GM12892 (cell line): Measurements from ENCODE around the gene XYLT1.

ENCODE experiments used
- DNase-seq: peaks from one replicate; pipeline ENCODE4 v3.0.0; 2011; ENCODE audit not compliant: insufficient read length
- FAIRE-seq: peaks from 2 replicates; lab custom pipeline; 2011; peaks lifted over from hg19 to GRCh38; lab: Jason Lieb, UNC
- POLR2A ChIP-seq: IDR thresholded peaks from 2 replicates; pipeline ENCODE4 v1.6.1; 2011; ENCODE audit warnings: low read depth, low read length, control low read depth
- POLR2AphosphoS5 ChIP-seq: IDR thresholded peaks from 2 replicates; pipeline ENCODE4 v1.6.1; 2011; ENCODE audit warnings: low read depth, low read length, control low read depth
- TAF1 ChIP-seq: IDR thresholded peaks from 2 replicates; pipeline ENCODE4 v1.6.1; 2011; ENCODE audit warnings: low read depth, mild to moderate bottlenecking, control low read depth, low read length, borderline replicate concordance

XYLT1 gene

GRCh38 chr16:17329391-17329790 is 141.4 kb downstream of the XYLT1 start:
- TF ChIP-seq POLR2A (no peak), TAF1 (no peak), POLR2AphosphoS5 (no peak)
- FAIRE-seq (no peak), DNase-seq (no peak)

GRCh38 chr16:17328932-17329331 is 141.8 kb downstream of the XYLT1 start:
- TF ChIP-seq TAF1 (no peak), POLR2AphosphoS5 (no peak), POLR2A (no peak)
- no peak for FAIRE-seq
- no peak for DNase-seq

DNA sequence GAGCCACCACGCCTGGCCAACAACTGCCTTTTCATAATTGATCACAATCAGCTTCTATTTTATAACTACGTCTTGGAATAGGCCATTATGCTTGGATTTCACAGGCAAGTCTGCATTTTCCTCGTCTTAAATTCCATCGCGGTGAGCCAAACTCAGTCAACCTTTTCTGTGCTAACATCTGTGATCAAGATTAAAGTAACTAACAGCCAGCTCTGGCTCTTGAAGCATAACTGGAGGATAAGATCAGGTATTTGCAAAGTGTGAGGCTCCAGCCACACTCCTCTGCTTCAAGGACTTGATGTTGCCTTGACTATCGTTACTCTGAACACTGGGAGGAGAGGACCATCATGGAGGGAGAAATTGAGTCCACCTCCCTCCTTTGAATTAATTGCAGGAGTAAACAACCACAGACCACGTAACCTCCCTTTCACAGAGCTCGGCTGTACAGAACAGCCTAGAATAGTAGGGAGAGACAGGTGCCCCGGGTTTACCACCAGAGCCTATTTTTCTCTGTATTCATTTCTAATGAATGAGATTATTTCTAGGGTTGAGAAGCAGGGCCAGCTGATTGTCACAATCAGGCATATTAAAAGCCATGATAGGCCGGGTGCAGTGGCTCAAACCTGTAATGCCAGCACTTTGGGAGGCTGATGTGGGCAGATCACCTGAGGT is 143.0 kb downstream of the XYLT1 start:
- no peak for DNase-seq
- TF ChIP-seq POLR2A: no peak
- TF ChIP-seq POLR2AphosphoS5: no peak
- no peak for TF ChIP-seq TAF1
- FAIRE-seq: no peak

GRCh38 chr16:17325476-17326143 is 145.2 kb downstream of the XYLT1 start:
- FAIRE-seq: no peak
- TF ChIP-seq POLR2A (no peak), POLR2AphosphoS5 (no peak), TAF1 (no peak)

GRCh38 chr16:17324451-17324850 is 146.3 kb downstream of the XYLT1 start:
- DNase-seq (no peak), FAIRE-seq (no peak)
- TF ChIP-seq POLR2AphosphoS5: no peak

More at GRCh38 chr16:17325476-17326143, 145.2 kb downstream of the XYLT1 start:
- DNase-seq: no peak

- DNase-seq (no peak), FAIRE-seq (no peak)
- TF ChIP-seq TAF1: no peak
- TF ChIP-seq POLR2AphosphoS5: no peak
- no peak for TF ChIP-seq POLR2A
Measured at GRCh38 chr16:17323171-17323570, 147.6 kb downstream of the XYLT1 start.

- FAIRE-seq: no peak
- no peak for DNase-seq
- TF ChIP-seq POLR2A (no peak), POLR2AphosphoS5 (no peak), TAF1 (no peak)
Measured at GRCh38 chr16:17321824-17322223, 148.9 kb downstream of the XYLT1 start.

GRCh38 chr16:17320009-17320408 is 150.8 kb downstream of the XYLT1 start:
- no peak for DNase-seq
- TF ChIP-seq POLR2AphosphoS5 (no peak), POLR2A (no peak), TAF1 (no peak)
- FAIRE-seq: no peak

DNA sequence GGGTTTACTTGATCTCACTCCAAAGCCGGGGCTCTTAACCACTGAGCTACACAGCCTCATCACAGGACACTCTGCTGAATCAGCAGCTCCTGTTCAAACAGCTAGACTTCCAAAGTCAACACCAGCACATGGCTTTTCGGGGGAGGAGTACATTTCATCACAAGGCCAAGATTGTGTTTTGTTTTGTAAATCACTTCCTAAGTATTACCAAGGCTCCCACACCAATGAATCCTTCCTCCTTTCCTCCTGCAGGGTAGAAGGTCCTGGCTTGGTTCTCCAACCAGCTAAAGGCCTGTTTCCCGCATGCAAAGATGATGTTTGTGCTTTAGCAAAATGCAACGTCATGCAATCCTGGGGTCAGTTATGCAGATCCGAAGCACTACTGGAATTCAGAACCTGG is 152.5 kb downstream of the XYLT1 start:
- no peak for DNase-seq
- no peak for FAIRE-seq
- TF ChIP-seq POLR2AphosphoS5 (no peak), POLR2A (no peak), TAF1 (no peak)

- no peak for DNase-seq
- FAIRE-seq: no peak
- TF ChIP-seq POLR2AphosphoS5 (no peak), POLR2A (no peak), TAF1 (no peak)
Measured at GRCh38 chr16:17316005-17316404, 154.8 kb downstream of the XYLT1 start.

DNA sequence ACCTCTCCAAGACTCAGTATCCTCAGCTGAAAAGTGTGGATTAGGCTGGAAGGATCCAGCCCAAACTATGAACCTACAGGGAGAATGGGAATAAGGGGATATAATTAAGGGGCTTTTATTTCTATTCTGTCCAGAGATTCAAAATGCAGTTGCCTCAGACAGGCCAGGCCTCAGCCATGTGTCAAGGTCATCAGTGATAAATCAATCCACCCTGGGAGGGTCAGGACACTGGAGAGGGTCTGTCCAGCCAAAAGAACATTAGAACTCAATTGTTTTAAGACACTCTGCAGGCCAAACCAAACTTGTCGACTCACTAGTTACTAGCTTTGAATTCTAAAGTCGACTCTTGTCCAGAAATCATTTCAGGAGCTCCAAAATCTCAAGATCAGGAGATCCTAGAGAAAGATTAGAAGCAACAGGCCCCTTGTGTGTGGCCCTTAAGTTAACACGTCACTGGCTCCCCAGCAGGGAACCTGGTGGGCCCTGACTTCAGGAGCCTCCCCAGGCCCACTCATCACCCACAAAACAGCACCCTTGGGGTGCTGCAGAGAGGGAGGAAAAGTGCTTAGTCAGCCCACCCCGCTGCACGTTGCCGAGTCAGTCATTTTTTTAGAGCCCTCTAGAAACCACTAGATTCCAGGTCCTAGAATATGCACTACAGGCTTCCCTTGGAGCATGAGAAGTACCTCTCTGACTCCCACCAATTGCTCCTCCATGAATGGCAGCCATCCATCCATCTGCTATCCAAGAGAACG is 156.8 kb downstream of the XYLT1 start:
- no peak for TF ChIP-seq TAF1
- TF ChIP-seq POLR2A: no peak
- TF ChIP-seq POLR2AphosphoS5: no peak
- no peak for DNase-seq
- FAIRE-seq: no peak

DNA sequence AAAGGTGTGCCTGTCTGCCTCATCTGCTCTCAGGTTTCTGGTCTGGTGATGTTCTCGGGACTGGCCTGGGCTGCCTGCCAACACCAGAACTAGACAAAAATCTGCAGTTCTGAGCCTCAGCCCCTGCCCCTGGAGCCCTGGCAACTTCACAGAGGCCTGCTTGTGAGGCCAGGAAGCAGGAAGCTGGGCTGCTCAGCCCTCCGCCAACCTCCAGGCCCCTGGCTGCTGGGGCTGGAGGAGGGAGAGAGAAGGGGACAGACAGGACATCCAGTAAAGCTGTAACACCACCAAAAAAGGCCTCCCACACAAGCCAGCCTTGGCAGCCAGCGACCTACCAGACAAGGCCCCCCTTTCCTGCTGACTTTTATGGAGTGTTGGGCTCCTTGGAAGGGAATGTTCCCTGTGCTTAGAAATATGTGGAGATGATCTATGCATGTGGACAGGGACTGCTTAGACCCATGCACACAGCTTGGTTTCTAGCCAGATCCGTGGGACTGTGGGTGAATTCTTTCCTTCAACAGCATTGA is 157.6 kb downstream of the XYLT1 start:
- TF ChIP-seq POLR2AphosphoS5: no peak
- TF ChIP-seq TAF1: no peak
- TF ChIP-seq POLR2A: no peak
- FAIRE-seq: no peak
- DNase-seq: no peak

- no peak for FAIRE-seq
- DNase-seq: no peak
- TF ChIP-seq TAF1 (no peak), POLR2AphosphoS5 (no peak), POLR2A (no peak)
Measured at GRCh38 chr16:17312094-17312710, 158.6 kb downstream of the XYLT1 start.
